Endothelial cell of umbilical vein (primary cell): Measurements from ENCODE around the gene ZNF319. TPM values are rescaled to one million over a fixed set of nuclear protein-coding genes. Genes with fewer than 3 reads are reported as not detected.

Experiments used
- BruUV-seq: library from RNA; stranded (reverse); fragments of 400-500 nt; replicated peaks from 2 replicates; lab custom pipeline; 2021; lab: Mats Ljungman, UMichigan
- CTCF ChIA-PET: fragments of 300-600, 350-600 bp; sonication (Branson Sonifier 250); formaldehyde crosslinking; loops from one replicate; lab custom pipeline; 2021; ENCODE audit warnings: antibody characterized with exemption, inconsistent platforms; lab: Charles Lee
- POLR2A ChIA-PET: fragments of 300-600, 350-600 bp; sonication (Branson Sonifier 250); formaldehyde crosslinking; loops from one replicate; lab custom pipeline; 2021; ENCODE audit warnings: antibody characterized with exemption, inconsistent platforms; lab: Charles Lee
- DNase-seq: peaks from one replicate; pipeline ENCODE4 v3.0.0-alpha.2; 2011; ENCODE audit warnings: low read depth, low spot score
- FAIRE-seq: peaks from 2 replicates; lab custom pipeline; 2011; peaks lifted over from hg19 to GRCh38; lab: Jason Lieb, UNC
- H2AFZ ChIP-seq: 2 replicates; pipeline ENCODE4 v1.6.0; 2012; ENCODE audit warnings: low read depth, low read length, control low read depth, inconsistent platforms
- H3K27ac ChIP-seq: 2 replicates; pipeline ENCODE4 v1.5.1; 2011; ENCODE audit warnings: low read depth, mild to moderate bottlenecking, control low read depth, low read length, moderate library complexity; ENCODE audit not compliant: insufficient read depth
- H3K27me3 ChIP-seq, 2 experiments: 2 replicates each; pipeline versions ENCODE4 v1.6.0 to v1.6.1; 2011; ENCODE audit warnings: low read length in 2 of 2, mixed read lengths in 1 of 2; ENCODE audit not compliant: control insufficient read depth in 2 of 2, insufficient read depth in 2 of 2
- H3K36me3 ChIP-seq, 2 experiments: 2 replicates in 1 of 2; 3 replicates in 1 of 2; pipeline ENCODE4 v1.5.1; 2011; ENCODE audit warnings: low read length in 2 of 2, mild to moderate bottlenecking in 1 of 2, moderate library complexity in 1 of 2; ENCODE audit not compliant: control insufficient read depth in 2 of 2, insufficient read depth in 2 of 2; ENCODE audit errors: extremely low read depth in 1 of 2
- H3K4me1 ChIP-seq: 3 replicates; pipeline ENCODE4 v1.5.1; 2011; ENCODE audit warnings: mild to moderate bottlenecking, low read length; ENCODE audit not compliant: control insufficient read depth, insufficient read depth; ENCODE audit errors: extremely low read depth
- H3K4me2 ChIP-seq: 2 replicates; pipeline ENCODE4 v1.6.1; 2011; ENCODE audit warnings: low read length, control low read depth, mixed read lengths; ENCODE audit not compliant: insufficient read depth
- H3K4me3 ChIP-seq, 3 experiments: fragments of 200-600 bp in 1 of 3; sonication (generic), shearing (Covaris generic) in 1 of 3; replicated peaks in 1 of 3; 2 replicates each; pipeline ENCODE4 v1.5.1; 2011 to 2016; ENCODE audit warnings: control low read depth in 3 of 3, low read length in 3 of 3, mild to moderate bottlenecking in 2 of 3, inconsistent platforms in 1 of 3, low read depth in 1 of 3, moderate library complexity in 1 of 3; ENCODE audit not compliant: insufficient read depth in 1 of 3
- H3K79me2 ChIP-seq: 2 replicates; pipeline ENCODE4 v1.6.0; 2012; ENCODE audit warnings: low read length, inconsistent platforms; ENCODE audit not compliant: control insufficient read depth, insufficient read depth
- H3K9ac ChIP-seq: replicated peaks from 2 replicates; pipeline ENCODE3; 2011; ENCODE audit warnings: low read length, control low read depth; ENCODE audit not compliant: insufficient read depth; ENCODE audit errors: extremely low read depth
- H3K9me1 ChIP-seq: replicated peaks from 3 replicates; pipeline ENCODE4 v1.6.0; 2011; ENCODE audit warnings: mild to moderate bottlenecking, low read length; ENCODE audit not compliant: control insufficient read depth, insufficient read depth; ENCODE audit errors: extremely low read depth
- H3K9me3 ChIP-seq: replicated peaks from 2 replicates; pipeline ENCODE4 v1.5.1; 2012; ENCODE audit warnings: low read length, inconsistent platforms; ENCODE audit not compliant: control insufficient read depth, insufficient read depth
- H4K20me1 ChIP-seq: replicated peaks from 2 replicates; pipeline ENCODE3; 2011; ENCODE audit warnings: mild to moderate bottlenecking, low read length; ENCODE audit not compliant: control insufficient read depth, insufficient read depth; ENCODE audit errors: extremely low read depth
- CTCF ChIP-seq, 2 donors: IDR thresholded peaks; 1 replicate in 1 of 2; 2 replicates in 1 of 2; pipeline ENCODE4 v1.5.1; 2011; ENCODE audit warnings: low read length in 2 of 2, mild to moderate bottlenecking in 2 of 2, moderate library complexity in 2 of 2, control low read depth in 1 of 2, inconsistent platforms in 1 of 2, low read depth in 1 of 2; ENCODE audit not compliant: insufficient read depth in 1 of 2; ENCODE audit errors: extremely low read depth in 1 of 2
- EZH2 ChIP-seq: IDR thresholded peaks from 2 replicates; pipeline ENCODE4 v1.6.1; 2012; ENCODE audit warnings: borderline replicate concordance, low read depth, mild to moderate bottlenecking, moderate library complexity, low read length, inconsistent platforms; ENCODE audit not compliant: severe bottlenecking
- FOS ChIP-seq: IDR thresholded peaks from 2 replicates; pipeline ENCODE4 v1.6.1; 2011; ENCODE audit warnings: mild to moderate bottlenecking, low read length, moderate library complexity, borderline replicate concordance; ENCODE audit not compliant: insufficient read depth
- GATA2 ChIP-seq: IDR thresholded peaks from 2 replicates; pipeline ENCODE4 v1.7.0; 2011; ENCODE audit warnings: low read depth, mild to moderate bottlenecking, moderate library complexity, mixed read lengths, low read length; ENCODE audit not compliant: insufficient read length, insufficient read depth
- JUN ChIP-seq: IDR thresholded peaks from 2 replicates; pipeline ENCODE4 v1.6.1; 2011; ENCODE audit warnings: borderline replicate concordance, low read depth; ENCODE audit not compliant: insufficient read length, insufficient read depth
- MAX ChIP-seq: IDR thresholded peaks from 2 replicates; pipeline ENCODE4 v1.6.1; 2011; ENCODE audit not compliant: insufficient read depth, insufficient read length
- MYC ChIP-seq: IDR thresholded peaks from one replicate; pipeline ENCODE4 v1.6.1; 2011; ENCODE audit warnings: mild to moderate bottlenecking, low read depth, low read length
- POLR2A ChIP-seq: IDR thresholded peaks from 2 replicates; pipeline ENCODE4 v1.6.1; 2012; ENCODE audit warnings: low read depth, mild to moderate bottlenecking, control low read depth, low read length
- POLR2AphosphoS5 ChIP-seq: IDR thresholded peaks from 2 replicates; pipeline ENCODE4 v1.6.1; 2012; ENCODE audit warnings: low read depth, mild to moderate bottlenecking, control low read depth, low read length, moderate library complexity; ENCODE audit not compliant: insufficient read depth
- dilution Hi-C: fragments of 300-500 bp; cut with MboI; formaldehyde crosslinking; loops from one replicate; pipeline ENCODE4 v1.15.0; 2019; ENCODE audit warnings: low sequenced_read_pairs; ENCODE audit not compliant: extremely low pct_ligation_motif_present
- intact Hi-C: fragments of 100-400 bp; cut with micrococcal nuclease; formaldehyde crosslinking; loops from one replicate; pipeline ENCODE4 v1.10.0; 2022
- polyA plus RNA-seq, 4 experiments: library from polyadenylated mRNA; depleted of rRNA in 3 of 4; stranded (reverse) in 3 of 4; unstranded in 1 of 4; fragments of >200 nt; gene quantifications; 2 replicates each; pipeline versions ENCODE4 v1.2.1 to v1.2.3, GENCODE V29; 2011 to 2012; ENCODE audit warnings: missing spikeins in 1 of 4
- total RNA-seq: library from RNA; stranded (reverse); gene quantifications from 2 replicates; pipeline ENCODE4 v1.2.3, GENCODE V29; 2021

Gene ZNF319
- total and polyA plus RNA-seq, 2 donors (not counting 3 experiments of a cell fraction or from before 2014, with no cell fraction given): 5.4 to 9.9 TPM

- H3K9ac ChIP-seq: no peak overlapping the region
- H3K79me2 ChIP-seq: no peaks in the 10 kb centered on the region
- DNase-seq (no peak), FAIRE-seq (no peak)
- TF ChIP-seq POLR2A (no peak), MYC (no peak), FOS (no peak), EZH2 (no peak), JUN (no peak), GATA2 (no peak), MAX (no peak), CTCF (IDR thresholded peaks at IDR 0.05; ENCODE audit: extremely low read depth in 1 of 2, insufficient read depth in 1 of 2, low read depth in 1 of 2, low read length in 2 of 2) (no peak), POLR2AphosphoS5 (no peak)
- H3K4me2 ChIP-seq: no peak overlapping the region
- no peak overlapping the region for H2AFZ ChIP-seq
- no peaks in the 10 kb centered on the region for H3K36me3 ChIP-seq
- POLR2A ChIA-PET: no interaction called here
- no peaks in the 10 kb centered on the region for H3K4me1 ChIP-seq
- BruUV-seq: no TSS peak
- no peak overlapping the region for H3K27ac ChIP-seq
- CTCF ChIA-PET: no interaction called here
- no peaks in the 10 kb centered on the region for H3K9me1 ChIP-seq
- H4K20me1 ChIP-seq: no peaks in the 10 kb centered on the region
- no peak overlapping the region for H3K4me3 ChIP-seq
- intact Hi-C loops (no loop called here), dilution Hi-C loops (no loop called here)
- no peaks in the 10 kb centered on the region for H3K9me3 ChIP-seq
- no peaks in the 10 kb centered on the region for H3K27me3 ChIP-seq
Observed at GRCh38 chr16:58043571-58044155, 43.2 kb upstream of the ZNF319 start.
